Measurements from ENCODE around the gene LAMA4. TPM values are rescaled to one million over a fixed set of nuclear protein-coding genes. Genes with fewer than 3 reads are reported as not detected.

The LAMA4 gene
- total and polyA plus RNA-seq, 2 of the 13 experiments (the other 11 are each of a cell fraction or from before 2014, with no cell fraction given): not detected

DNA sequence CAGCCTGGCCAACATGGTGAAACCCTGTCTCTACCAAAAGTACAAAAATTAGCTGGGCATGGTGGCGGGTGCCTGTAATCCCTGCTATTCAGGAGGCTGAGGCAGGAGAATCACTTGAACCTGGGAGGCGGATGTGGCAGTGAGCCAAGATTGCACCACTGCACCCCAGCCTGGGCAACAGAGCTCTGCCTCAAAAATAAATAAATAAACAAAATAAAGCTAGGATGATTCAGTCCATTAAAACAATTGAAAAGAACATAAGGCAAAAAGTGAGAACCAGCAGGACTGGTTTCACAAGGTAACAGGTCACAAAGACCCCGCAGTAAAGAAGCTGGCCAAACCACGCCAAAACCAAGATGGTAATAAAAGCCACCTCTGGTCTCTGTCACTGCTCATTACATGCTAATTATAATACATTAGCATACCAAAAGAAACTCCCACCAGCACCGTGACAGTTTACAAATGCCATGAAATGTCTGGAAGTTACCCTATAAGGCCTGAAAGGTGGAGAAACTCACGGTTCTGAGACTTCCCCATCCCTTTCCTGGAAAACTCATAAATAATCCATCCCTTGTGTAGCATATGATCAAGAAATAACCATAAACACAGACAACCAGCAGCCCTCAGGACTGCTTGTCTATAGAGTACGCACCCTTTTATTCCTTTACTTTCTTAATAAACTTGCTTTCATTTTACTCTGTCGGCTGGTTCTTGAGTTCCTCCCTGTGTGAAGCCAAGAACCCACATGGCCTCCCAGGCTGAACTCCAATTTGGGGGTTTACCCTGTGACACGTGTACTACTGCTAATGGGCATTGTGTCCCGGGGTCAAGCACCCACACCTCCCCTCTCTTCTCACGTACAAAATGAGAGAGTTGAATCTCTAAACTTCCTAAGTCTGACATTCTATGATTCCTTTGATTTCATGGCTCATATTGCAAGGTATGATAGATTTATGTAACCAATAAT is 10.2 kb downstream of the LAMA4 start:
- Histone ChIP-seq H3K79me2 (ENCODE audit: insufficient read depth, low read length) (no peaks in the 10 kb centered on the region), H3K4me1 (ENCODE audit: insufficient read depth, low read length) (no peaks in the 10 kb centered on the region), H3K36me3 (replicated peaks in 1 of 2; ENCODE audit: control insufficient read depth in 1 of 2, insufficient read depth in 2 of 2, low read length in 2 of 2) (no peaks in the 10 kb centered on the region), H4K20me1 (ENCODE audit: insufficient read depth, low read length) (no peaks in the 10 kb centered on the region), H3K27ac (ENCODE audit: extremely low read length, insufficient read depth, low read length) (no peak overlapping the region), H3K27me3 (ENCODE audit: control insufficient read depth in 1 of 2, insufficient read depth in 2 of 2, low read length in 2 of 2) (peaks cover 0 to 4% of the 10 kb centered on the region in 2 experiments; a peak in 1 of 5 replicates), H2AFZ (ENCODE audit: low read length) (no peak overlapping the region), H3K9me3 (ENCODE audit: low read length) (no peaks in the 10 kb centered on the region), H3K9ac (ENCODE audit: insufficient read depth, low read depth, low read length) (no peak overlapping the region), H3K4me3 (replicated peaks in 1 of 3; ENCODE audit: insufficient read depth in 1 of 3, low read depth in 2 of 3, low read length in 3 of 3) (no peak overlapping the region), H3K4me2 (ENCODE audit: low read depth, low read length) (no peak overlapping the region)
- POLR2A ChIA-PET: no interaction called here
- TF ChIP-seq, protein P1, sequence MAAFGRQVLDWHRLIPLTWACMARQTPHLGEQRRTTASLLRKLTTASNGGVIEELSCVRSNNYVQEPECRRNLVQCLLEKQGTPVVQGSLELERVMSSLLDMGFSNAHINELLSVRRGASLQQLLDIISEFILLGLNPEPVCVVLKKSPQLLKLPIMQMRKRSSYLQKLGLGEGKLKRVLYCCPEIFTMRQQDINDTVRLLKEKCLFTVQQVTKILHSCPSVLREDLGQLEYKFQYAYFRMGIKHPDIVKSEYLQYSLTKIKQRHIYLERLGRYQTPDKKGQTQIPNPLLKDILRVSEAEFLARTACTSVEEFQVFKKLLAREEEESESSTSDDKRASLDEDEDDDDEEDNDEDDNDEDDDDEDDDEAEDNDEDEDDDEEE (CRISPR knock-in tag; IDR thresholded peaks at IDR 0.05): no peak
- TF ChIP-seq, protein P2, sequence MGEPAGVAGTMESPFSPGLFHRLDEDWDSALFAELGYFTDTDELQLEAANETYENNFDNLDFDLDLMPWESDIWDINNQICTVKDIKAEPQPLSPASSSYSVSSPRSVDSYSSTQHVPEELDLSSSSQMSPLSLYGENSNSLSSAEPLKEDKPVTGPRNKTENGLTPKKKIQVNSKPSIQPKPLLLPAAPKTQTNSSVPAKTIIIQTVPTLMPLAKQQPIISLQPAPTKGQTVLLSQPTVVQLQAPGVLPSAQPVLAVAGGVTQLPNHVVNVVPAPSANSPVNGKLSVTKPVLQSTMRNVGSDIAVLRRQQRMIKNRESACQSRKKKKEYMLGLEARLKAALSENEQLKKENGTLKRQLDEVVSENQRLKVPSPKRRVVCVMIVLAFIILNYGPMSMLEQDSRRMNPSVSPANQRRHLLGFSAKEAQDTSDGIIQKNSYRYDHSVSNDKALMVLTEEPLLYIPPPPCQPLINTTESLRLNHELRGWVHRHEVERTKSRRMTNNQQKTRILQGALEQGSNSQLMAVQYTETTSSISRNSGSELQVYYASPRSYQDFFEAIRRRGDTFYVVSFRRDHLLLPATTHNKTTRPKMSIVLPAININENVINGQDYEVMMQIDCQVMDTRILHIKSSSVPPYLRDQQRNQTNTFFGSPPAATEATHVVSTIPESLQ (CRISPR knock-in tag; conservative IDR thresholded peaks at IDR 0.05): no peak
- TF ChIP-seq FOXK1 (CRISPR knock-in tag; IDR thresholded peaks at IDR 0.05; ENCODE audit: borderline replicate concordance, low read depth) (no peak), NCOR1 (IDR thresholded peaks at IDR 0.05; ENCODE audit: borderline replicate concordance, low read length) (no peak)
- CTCF ChIA-PET (ENCODE audit: low intra/inter-chr PET ratio, low total read pairs): no interaction called here
- ATAC-seq: no peak
- WGBS (ENCODE audit: low lambda C conversion rate): 24% methylated on average over 11 of the region's 11 CpGs
- DNase-seq (ENCODE audit: low spot score): no peak
- in situ Hi-C loops (cut with HindIII; ENCODE audit: extremely low pct_ligation_motif_present, low pct_unique_long_range_greater_than_20kb): no loop called here
- no TSS peak for BruUV-seq (replicated peaks)
- no peak for FAIRE-seq
- intact Hi-C loops (cut with micrococcal nuclease; ENCODE audit: unreplicated experiment): no loop called here
